NCI-H748 treated with DMSO at 0.1 percent for 48 hours (cell line): ENCODE results near the gene NGEF.

ENCODE experiments used
- DNase-seq: peaks from one replicate; lab custom pipeline; 2025; lab: John Stamatoyannopoulos, UW

Gene NGEF

DNA sequence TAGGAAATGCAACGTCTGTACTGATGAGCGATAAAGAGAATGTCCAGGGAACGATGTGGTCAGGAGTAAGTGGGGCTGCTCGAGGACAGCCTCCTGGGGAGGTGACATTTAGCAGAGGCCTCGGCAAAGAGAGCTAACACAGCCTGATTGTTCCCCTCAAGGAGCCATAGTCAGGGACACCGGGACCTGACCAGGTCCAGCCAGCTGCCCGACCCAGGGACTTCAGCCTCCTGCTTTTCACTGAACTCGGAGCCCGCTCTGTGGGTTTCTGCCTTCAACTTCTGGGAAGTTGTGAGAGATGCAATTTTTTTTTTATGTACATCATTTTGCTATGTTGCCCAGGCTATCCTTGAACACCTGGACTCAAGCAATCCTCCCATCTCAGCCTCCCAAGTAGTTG is 29.5 kb upstream of the NGEF start:
- DNase-seq = no peak

DNA sequence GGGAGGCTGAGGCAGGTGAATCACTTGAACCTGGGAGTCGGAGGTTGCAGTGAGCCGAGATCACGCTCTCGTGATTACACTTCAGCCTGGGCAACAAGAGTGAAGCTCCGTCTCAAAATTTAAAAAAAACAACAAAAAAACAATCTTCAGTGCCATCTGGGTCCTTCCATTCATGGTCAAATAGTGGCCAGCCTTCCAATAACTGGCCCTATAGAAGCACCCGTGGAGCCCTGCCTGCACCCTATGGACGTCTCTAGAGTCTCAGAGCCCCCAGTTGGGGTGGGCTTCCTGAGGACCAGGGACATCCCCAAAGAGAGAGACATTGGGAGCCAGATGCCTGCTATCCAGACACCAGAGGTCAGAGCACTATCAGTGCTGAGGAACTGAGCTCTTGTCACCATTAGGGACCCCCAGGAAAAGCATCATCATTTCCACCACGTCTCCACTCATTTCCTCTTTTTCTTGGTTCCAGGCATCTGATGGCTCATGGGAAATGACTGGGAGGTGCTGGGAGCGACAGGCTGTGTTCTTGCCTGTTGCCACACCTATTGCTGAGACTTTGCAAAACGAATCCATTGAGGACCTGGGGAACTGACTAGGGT is 28.8 kb upstream of the NGEF start:
- no peak for DNase-seq

- no peak for DNase-seq
These were observed 27.5 kb upstream of the NGEF start for GRCh38 chr2:233040571-233040970.

DNA sequence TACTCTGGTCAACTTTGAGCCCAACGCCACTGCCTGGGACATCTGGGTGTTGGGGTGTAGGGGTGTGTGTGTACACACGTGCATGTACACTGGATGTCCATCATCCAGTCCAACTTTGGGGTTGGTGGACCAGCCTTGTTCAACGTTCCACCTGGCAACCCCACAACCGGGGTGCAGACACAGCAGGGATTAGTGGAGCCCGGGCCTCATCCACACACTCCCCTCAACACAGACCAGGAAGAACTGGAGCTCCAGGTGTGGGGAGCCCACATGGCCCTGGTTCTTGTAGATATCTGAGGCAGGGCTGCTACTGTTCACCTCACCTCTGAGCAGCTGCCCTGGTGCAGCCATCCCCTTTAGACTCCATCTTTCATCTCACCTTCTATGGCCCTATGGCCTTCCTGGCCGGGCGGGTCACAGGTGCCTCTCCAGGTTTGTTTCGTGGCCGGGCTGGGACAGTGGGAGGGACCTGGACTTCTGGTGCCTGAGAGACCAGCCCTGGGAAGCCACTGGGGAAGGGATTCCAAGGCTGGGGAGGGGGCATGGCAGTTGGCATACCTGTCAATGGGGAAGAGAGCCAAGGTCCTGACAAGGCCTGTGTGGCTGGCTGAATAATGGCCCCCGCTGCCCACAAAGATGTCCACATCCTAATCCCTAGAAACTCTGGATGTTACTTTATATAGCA is 26.9 kb upstream of the NGEF start:
- no peak for DNase-seq

- DNase-seq = no peak
These were observed 26.3 kb upstream of the NGEF start for GRCh38 chr2:233039212-233039845.

GRCh38 chr2:233037078-233037477 is 24.0 kb upstream of the NGEF start:
- no peak for DNase-seq

DNA sequence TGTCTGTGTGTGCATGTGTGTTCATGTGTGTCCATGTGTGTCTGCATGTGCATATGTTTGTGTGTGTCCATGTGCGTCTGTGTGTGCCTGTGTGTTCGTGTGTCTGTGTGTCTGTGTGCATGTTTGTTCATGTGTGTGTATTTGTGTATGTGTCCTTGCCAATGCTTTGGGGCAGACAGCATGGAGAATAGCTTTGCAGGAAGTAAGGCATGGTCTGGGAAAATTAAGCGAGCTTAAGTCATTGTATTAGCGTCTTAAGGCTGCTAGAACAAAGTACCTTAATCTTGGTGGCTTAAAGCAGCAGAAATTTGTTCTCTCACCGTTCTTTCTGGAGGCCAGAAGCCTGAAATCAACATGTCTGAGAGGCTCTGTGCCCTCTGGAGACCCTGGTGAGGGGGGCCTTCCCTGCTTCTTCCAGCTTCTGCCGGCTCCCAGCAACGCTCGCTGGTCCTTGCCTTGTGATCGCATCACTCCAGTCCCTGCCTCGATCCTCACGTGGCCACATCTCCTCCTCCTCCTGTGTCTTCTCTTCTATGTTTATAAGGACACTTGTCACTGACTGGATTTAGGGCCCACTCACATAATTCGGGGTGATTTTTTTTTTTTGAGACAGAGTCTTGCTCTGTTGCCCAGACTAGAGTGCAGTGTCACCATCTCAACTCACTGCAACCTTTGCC is 23.2 kb upstream of the NGEF start:
- no peak for DNase-seq

- no peak for DNase-seq
These were observed 22.5 kb upstream of the NGEF start for GRCh38 chr2:233035426-233036161.

- no peak for DNase-seq
These were observed 21.2 kb upstream of the NGEF start for GRCh38 chr2:233034091-233034882.

DNA sequence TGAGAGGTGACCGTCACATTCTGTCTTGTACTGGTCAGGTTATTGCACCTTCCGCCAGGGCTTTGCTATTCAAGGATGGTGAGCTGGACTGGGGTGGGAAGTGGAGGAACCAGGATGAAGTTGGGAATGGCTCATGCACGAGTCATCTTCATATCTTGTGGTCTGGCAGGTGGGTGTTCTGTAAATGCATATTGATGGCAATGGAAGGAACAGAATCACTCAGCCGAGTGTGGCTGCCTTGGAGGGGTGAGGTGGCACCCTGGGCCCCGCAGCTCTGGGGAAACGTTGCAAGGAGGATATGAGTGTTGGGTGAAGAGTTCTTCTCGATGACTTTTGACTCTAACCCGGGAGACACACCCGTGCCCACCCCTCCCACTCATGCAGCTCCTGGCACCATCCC is 20.6 kb upstream of the NGEF start:
- DNase-seq = no peak

DNA sequence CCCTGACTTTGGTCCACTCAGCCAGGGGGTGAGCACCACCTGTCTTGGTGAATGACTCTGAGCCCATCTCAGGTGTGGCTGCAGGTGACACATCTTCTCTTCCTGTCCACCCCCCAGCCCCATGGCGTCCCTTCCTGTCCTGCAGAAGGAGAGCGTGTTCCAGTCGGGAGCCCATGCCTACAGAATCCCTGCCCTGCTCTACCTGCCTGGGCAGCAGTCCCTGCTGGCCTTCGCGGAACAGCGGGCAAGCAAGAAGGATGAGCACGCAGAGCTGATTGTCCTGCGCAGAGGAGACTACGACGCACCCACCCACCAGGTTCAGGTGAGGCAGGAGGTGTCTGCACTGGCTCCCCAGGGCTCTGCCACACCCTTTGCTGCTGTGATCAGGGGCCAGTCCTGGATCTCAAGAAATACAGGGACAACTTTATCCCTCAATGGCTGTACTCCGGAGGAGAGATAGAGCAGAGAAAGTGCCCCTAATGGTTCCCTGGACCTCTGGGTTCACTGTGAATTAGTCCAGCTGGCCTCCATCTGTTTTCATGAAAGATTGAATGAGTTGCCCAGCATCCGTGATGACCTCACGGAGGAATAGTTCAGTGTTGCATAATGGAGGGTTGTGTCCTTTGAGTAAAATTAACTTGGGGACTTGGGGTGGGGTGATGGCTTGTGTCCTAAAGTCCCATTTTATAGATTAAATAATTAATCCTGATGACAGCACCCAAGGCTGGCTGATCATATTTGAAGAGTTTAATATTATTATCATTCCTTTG is 19.7 kb upstream of the NGEF start, which contains the start of gene NEU2:
NEU2 (plus strand) TSS at position 122 of the 770 bp plus-strand sequence; CDS start at position 122, 0 bp downstream.
- DNase-seq = no peak

- no peak for DNase-seq
These were observed 18.8 kb upstream of the NGEF start for GRCh38 chr2:233031556-233032500.

GRCh38 chr2:233029321-233029720 is 16.3 kb upstream of the NGEF start:
- no peak for DNase-seq

- DNase-seq = no peak
These were observed 13.2 kb upstream of the NGEF start for GRCh38 chr2:233026198-233026813.

GRCh38 chr2:233025706-233026105 is 12.7 kb upstream of the NGEF start:
- DNase-seq = no peak

GRCh38 chr2:233023761-233024410 is 10.8 kb upstream of the NGEF start:
- DNase-seq = no peak

- no peak for DNase-seq
These were observed 10.1 kb upstream of the NGEF start for GRCh38 chr2:233023007-233023760.

GRCh38 chr2:233022561-233022960 is 9.5 kb upstream of the NGEF start:
- no peak for DNase-seq
